ENCODE data around the gene TMC8. TPM values are rescaled to one million over a fixed set of nuclear protein-coding genes. Genes with fewer than 3 reads are reported as not detected.

TMC8 gene
- total and polyA plus RNA-seq, 8 donors, result 0.51 to 6.0 (median 2.2) TPM

DNA sequence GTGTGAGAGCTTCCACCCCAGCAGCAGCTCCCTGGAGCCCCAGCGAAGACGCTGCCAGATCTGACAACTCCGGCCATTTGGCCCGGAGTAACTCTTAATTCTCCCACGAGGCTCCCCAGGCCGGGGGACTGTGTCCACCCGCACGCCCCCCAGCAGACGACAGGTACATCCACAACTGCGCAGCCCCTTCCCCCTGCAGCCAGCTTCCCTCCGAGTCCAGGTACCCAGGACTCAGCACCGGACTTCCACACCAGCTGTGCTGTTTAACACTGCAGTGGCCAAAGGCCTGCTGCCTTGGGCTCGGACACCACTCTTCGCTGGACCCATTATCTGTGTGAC lies 45.0 kb downstream of the TMC8 start:
- Histone ChIP-seq H3K9me3 (no peaks in the 10 kb centered on the region), H3K27me3 (no peaks in the 10 kb centered on the region), H3K4me3 (peak overlapping the region in 1 of 4 donors; percentile 26), H3K27ac (peak overlapping the region; percentile 83 to 87 (median 84)), H3K4me1 (peaks cover 20 to 56% (median 36%) of the 10 kb centered on the region in 3 donors), H3K36me3 (peaks cover 0 to 18% (median 12%) of the 10 kb centered on the region in 3 donors)
- TF ChIP-seq, protein P1, sequence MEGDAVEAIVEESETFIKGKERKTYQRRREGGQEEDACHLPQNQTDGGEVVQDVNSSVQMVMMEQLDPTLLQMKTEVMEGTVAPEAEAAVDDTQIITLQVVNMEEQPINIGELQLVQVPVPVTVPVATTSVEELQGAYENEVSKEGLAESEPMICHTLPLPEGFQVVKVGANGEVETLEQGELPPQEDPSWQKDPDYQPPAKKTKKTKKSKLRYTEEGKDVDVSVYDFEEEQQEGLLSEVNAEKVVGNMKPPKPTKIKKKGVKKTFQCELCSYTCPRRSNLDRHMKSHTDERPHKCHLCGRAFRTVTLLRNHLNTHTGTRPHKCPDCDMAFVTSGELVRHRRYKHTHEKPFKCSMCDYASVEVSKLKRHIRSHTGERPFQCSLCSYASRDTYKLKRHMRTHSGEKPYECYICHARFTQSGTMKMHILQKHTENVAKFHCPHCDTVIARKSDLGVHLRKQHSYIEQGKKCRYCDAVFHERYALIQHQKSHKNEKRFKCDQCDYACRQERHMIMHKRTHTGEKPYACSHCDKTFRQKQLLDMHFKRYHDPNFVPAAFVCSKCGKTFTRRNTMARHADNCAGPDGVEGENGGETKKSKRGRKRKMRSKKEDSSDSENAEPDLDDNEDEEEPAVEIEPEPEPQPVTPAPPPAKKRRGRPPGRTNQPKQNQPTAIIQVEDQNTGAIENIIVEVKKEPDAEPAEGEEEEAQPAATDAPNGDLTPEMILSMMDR (IDR thresholded peaks at IDR 0.05), result no peak
- peak in 3 of 6 donors; percentile 53 to 72 (median 64) for DNase-seq
- ATAC-seq, result no peak
- WGBS, 2 donors, result 53 to 56% methylated on average over 14 of the region's 14 CpGs
- intact Hi-C loops (cut with DNase I), result loop anchor here in 1 of 3 donors (5.0 kb wide), 1 partner anchor 53 kb away; no protein-coding TSS in a partner anchor
- FAIRE-seq, result no peak

DNA sequence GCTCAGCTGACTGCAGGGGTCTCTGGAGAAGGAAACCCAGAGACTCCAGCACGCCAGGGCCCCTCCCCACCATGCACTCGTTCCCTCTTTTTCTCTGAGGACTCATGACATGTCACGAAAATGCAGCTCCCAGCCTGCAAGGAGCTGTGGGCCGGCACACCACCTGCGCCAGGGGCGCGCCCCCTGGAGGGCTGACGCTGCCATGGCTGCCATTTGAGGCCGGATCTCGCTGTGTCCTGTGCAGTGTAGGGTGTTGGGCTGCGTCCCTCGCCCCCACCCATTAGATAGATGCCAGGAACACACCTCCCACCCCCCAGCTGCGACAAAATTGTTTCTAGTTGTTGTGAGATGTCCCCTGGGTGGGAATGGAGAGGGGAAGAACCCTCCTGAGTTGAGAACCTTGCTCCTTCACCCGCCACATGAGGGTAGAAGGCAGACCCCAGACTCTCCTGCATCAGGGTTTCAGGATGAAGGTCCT lies 46.0 kb downstream of the TMC8 start:
- H3K27ac ChIP-seq, result peak overlapping the region in 2 of 4 donors; percentile 83 to 86
- 19 to 23% methylated on average over 14 of the region's 14 CpGs for WGBS, 2 donors

DNA sequence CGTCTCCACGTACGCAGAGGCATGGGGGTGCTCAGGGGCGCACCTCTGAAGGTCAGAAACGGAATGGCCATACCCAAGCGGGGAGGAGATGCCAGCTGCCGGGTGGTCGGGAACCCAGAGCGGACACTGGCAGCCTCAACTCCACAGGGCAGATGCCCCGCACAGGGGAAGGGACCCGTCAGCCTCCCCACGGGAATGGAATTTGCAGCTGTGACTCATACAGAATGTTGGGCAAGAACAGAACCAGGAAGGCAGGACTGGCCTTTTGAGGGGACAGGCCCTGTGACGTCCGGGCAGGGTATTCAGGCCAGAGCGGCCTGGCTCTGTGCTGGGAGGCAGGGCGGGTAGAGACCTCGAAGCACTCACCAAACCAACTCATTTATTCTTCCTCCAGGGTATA lies 48.8 kb downstream of the TMC8 start:
- no peak overlapping the region for H3K27ac ChIP-seq
- WGBS, 2 donors, result 92 to 95% methylated on average over 17 of the region's 17 CpGs
- no peak for FAIRE-seq

More for the DNA sequence above, 46.0 kb downstream of the TMC8 start:
- ATAC-seq (peak; percentile 22 to 44 (median 42)), DNase-seq (peak; percentile 63 to 89 (median 82)), FAIRE-seq (no peak)
- peaks cover 20 to 56% (median 36%) of the 10 kb centered on the region in 3 donors for H3K4me1 ChIP-seq
- H3K36me3 ChIP-seq, result peaks cover 0 to 16% (median 11%) of the 10 kb centered on the region in 3 donors
- H3K27me3 ChIP-seq, result no peaks in the 10 kb centered on the region
- intact Hi-C loops (cut with DNase I), result loop anchor here in 1 of 3 donors (5.0 kb wide), 1 partner anchor 54 kb away; no protein-coding TSS in a partner anchor
- H3K4me3 ChIP-seq, result no peak overlapping the region
- TF ChIP-seq, protein P1 (IDR thresholded peaks at IDR 0.05), result peak; percentile 73 to 92 (median 85)
- H3K9me3 ChIP-seq, result no peaks in the 10 kb centered on the region

DNA sequence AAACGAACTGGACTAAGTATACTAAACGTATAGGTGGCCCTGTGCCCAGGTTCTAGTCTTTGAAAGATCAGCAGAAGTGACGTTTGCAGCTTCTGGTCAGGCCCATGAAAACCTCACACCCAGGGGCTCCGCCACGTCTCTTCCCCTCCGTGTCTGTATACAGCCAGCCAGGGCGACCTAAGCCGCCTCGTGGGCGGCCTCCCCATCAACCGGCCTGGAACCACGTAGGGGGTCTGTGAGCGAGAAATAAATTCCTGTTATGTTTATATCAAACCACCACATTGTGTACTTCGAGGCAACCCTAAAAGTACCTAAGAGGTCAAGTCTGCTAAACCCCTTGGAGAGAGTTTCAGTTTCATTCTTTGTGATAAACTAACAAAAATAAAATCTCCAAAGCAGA lies 49.5 kb downstream of the TMC8 start:
- ATAC-seq, result no peak
- intact Hi-C loops (cut with DNase I), result no loop called here

More for the DNA sequence above, 48.8 kb downstream of the TMC8 start:
- Histone ChIP-seq H3K36me3 (no peaks in the 10 kb centered on the region), H3K4me3 (no peak overlapping the region), H3K27me3 (no peaks in the 10 kb centered on the region), H3K4me1 (peaks cover 30 to 46% (median 46%) of the 10 kb centered on the region in 3 donors), H3K9me3 (no peaks in the 10 kb centered on the region)
- intact Hi-C loops (cut with DNase I), result loop anchor here in 1 of 3 donors (5.0 kb wide), 1 partner anchor 57 kb away; no protein-coding TSS in a partner anchor
- peak in 1 of 4 donors; percentile 1 for ATAC-seq
- peak in 1 of 6 donors; percentile 31 for DNase-seq
- TF ChIP-seq, protein P1 (IDR thresholded peaks at IDR 0.05), result no peak

More for the DNA sequence above, 49.5 kb downstream of the TMC8 start:
- H3K4me1 ChIP-seq, result peaks cover 37 to 49% (median 48%) of the 10 kb centered on the region in 3 donors
- H3K27ac ChIP-seq, result no peak overlapping the region
- DNase-seq (no peak), FAIRE-seq (no peak)
- H3K9me3 ChIP-seq, result no peaks in the 10 kb centered on the region
- H3K27me3 ChIP-seq, result no peaks in the 10 kb centered on the region
- no peak overlapping the region for H3K4me3 ChIP-seq
- TF ChIP-seq, protein P1 (IDR thresholded peaks at IDR 0.05), result no peak
- WGBS, 2 donors, result 78 to 85% methylated on average over 14 of the region's 14 CpGs
- no peaks in the 10 kb centered on the region for H3K36me3 ChIP-seq

Data from pancreas (tissue), 10 donors.